Stimulated activated CD8-positive, alpha-beta memory T cell treated with anti-CD3 and anti-CD28 coated beads, Interleukin-12 subunit alpha, Interleukin-12 subunit beta, amount 100 ng/mL, for 1 hour (primary cell): ENCODE measurements around the gene DLX2.

Experiments used
- DNase-seq: peaks from one replicate; pipeline ENCODE4 v3.0.0-alpha.2; 2020; ENCODE audit warnings: low read depth

Gene DLX2

DNA sequence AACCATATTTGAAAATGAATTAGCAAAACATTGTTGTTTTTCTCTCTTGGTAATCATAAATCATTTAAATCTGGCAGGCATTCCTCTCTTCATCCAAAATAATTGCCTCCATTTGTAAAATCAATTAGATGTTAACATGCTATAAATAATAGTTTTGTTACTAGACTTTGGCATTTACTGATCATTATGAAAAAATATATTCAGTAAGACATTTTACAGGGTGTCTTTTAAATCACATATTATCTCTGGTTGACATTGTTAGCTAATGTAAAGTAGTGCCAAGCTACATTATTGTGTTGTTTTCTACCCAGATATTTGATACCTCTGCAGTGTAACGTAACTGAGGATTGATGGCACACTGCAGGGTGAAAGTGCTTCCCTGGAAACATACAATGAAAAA lies 49.2 kb downstream of the DLX2 start:
- DNase-seq, result no peak

DNA sequence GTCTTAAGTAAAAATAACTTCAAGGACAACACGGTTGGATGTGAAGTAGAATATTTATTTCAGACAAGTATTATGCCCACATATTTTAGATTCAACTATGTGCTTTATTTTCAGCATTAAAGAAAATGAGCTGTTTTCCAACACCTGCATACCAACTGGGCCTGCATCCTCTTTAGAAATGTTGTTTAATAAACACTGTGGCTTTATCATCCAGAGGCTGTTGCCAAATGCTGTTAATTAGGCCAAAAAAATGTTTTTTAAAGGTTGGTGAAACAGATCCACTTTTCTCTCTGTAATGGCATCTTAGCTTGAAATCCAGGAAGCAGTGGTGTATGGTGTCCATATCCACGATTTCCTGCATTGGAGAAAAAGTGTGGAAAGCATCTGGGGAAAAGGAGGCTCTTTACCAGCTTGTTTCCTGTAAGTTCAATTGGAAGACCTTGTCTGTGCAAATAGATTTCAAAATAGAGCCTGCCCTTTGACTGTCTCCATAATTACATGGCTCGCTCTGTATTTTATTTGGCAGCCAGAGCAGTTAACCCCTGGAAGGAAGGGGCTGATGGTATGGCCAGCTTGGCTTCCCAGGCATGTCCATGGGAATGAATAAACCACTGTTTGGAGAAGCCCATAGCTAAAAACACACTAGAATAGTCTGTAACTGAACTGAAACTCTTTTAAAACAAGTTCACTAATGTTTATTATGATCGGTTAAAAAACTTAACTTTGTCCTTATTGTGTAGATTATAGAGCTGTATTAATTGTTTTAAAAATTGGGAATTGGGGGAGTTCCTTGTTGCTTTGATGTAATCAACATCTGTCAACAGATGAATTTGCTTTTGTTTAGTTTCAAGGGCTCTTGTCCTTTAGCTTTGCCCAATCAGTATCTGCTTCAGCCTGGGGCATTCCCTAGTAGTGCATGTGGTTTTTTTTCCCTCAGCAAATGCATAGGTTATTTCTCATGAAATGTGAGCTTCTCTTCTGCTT lies 50.4 kb downstream of the DLX2 start:
- DNase-seq, result no peak

DNA sequence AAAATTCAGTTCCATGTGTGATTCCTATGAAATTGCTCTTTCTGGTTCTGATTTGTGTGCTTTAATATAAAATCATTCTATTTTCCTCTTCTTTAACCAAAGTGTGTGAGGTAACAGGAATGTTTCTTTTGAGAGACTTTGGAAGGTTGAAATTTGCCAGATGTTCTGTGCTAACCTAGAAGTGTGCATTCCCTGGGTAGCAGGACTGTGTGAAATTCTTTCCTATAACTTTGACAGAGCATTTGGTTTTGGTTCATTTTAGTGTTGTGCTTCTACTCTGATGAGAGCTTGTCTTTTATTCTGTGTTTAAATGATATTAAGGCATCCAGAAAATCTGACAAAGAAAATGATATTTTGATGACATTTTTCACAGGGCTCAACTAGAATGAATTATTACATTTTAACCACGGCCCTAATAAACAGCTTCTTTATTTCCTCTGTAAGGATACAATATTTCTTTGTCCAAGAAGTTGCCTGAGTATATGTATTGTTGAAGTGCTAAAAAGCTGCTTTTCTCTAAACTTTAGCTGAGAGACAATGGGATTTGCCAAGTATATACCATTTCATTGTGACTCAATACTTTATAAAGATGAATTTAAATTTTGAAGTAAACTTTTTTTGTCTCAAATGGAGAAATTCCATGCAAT lies 52.1 kb downstream of the DLX2 start:
- DNase-seq, result no peak

DNA sequence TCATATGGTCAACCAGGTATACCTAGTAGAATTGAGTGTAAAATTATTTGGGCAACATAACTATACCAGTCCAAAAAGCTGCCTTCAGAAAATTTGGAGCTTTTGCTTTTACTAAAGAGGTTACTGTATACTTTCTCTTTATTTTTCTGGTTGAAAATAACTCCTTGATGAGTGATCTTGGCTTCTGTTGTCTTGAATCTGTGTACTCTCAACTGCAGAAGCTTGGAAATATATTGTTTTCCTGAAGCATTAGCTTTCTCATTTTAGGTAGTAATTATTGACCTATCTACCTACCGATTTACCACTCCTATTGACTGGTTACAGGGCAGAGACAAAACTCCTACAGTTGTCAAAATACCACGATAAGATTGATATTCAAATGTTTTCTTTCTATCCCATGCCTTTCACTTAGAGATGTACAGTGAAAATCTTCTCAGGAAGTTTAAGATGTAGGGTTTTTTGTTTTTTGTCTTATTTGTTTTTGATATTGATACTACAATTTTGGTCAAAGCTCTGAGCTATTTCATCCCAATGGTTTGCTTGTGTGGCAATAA lies 53.1 kb downstream of the DLX2 start:
- no peak for DNase-seq
